HG02981 (cell line): ENCODE data around the gene RAX2.
A peak's percentile ranks its signal among the peaks of the same experiment; 100 is the strongest.
"Not testable (repeated sequence)": the region's sequence is repeated elsewhere in the genome, so short reads cannot be mapped to it uniquely, and the experiment has no call there.

Experiments
- ATAC-seq: cut with Tn5 transposase; IDR thresholded peaks from one replicate; pipeline ENCODE4 v1.9.1; 2021; ENCODE audit warnings: mild to moderate bottlenecking, moderate library complexity; ENCODE audit not compliant: unreplicated experiment

Gene RAX2

GRCh38 chr19:3778899-3779723, 7.1 kb upstream of the RAX2 start:
- no peak for ATAC-seq

GRCh38 chr19:3778104-3778867, 6.3 kb upstream of the RAX2 start:
- ATAC-seq: no peak

- ATAC-seq: no peak
These were observed 4.5 kb upstream of the RAX2 start for GRCh38 chr19:3776479-3777040.

- ATAC-seq: no peak
These were observed 3.8 kb upstream of the RAX2 start for GRCh38 chr19:3775831-3776230.

GRCh38 chr19:3775374-3775711, 3.3 kb upstream of the RAX2 start:
- no peak for ATAC-seq

- ATAC-seq: no peak
These were observed 2.8 kb upstream of the RAX2 start for GRCh38 chr19:3774621-3775373.

- ATAC-seq: no peak
These were observed 1.9 kb upstream of the RAX2 start for GRCh38 chr19:3773814-3774515.

GRCh38 chr19:3771000-3771905, 775 bp downstream of the RAX2 start:
- no peak for ATAC-seq

- ATAC-seq: no peak
These were observed 1.7 kb downstream of the RAX2 start for GRCh38 chr19:3770136-3770999.

- no peak for ATAC-seq
These were observed 2.5 kb downstream of the RAX2 start for GRCh38 chr19:3769494-3769893.

GRCh38 chr19:3768748-3769099, 3.3 kb downstream of the RAX2 start:
- no peak for ATAC-seq

GRCh38 chr19:3768015-3768747, 3.8 kb downstream of the RAX2 start:
- ATAC-seq: no peak

GRCh38 chr19:3767050-3767449, 5.0 kb downstream of the RAX2 start:
- ATAC-seq: no peak

- no peak for ATAC-seq
These were observed 5.5 kb downstream of the RAX2 start for GRCh38 chr19:3766520-3766919.

GRCh38 chr19:3765757-3766156, 6.3 kb downstream of the RAX2 start:
- not testable (repeated sequence) for ATAC-seq

GRCh38 chr19:3765121-3765520, 6.9 kb downstream of the RAX2 start:
- ATAC-seq: no peak

GRCh38 chr19:3762501-3763459, 9.2 kb downstream of the RAX2 start, which contains the start of gene MRPL54:
Gene MRPL54, plus strand, starts transcription at chr19:3762682. Its CDS starts 19 bp downstream, at chr19:3762701.
- peak; percentile 67 for ATAC-seq
